A549 treated with ZK216348 at 1 μM for 4 hours (cell line): ENCODE results near the gene VPS41. TPM values are rescaled to one million over a fixed set of nuclear protein-coding genes. Genes with fewer than 3 reads are reported as not detected.

Source experiments
- total RNA-seq: library from RNA; stranded (reverse); fragments of 200-300 nt; extraction: Qiagen RNA extraction; gene quantifications from 5 replicates; pipeline ENCODE4 v1.2.3, GENCODE V29; 2022; ENCODE audit warnings: low read depth

The VPS41 gene
- total RNA-seq: 18.5 to 26.9 TPM (median 23.1 TPM) in 5 replicates

GRCh38 chr7:38908759-38909335 lies at the start of gene VPS41:
VPS41 (minus strand) TSS chr7:38909191; CDS start chr7:38909174, 17 bp downstream.

Other genes starting within 250 kb of the VPS41 start
- not detected in 5 replicates for gene POU6F2, start 68.7 kb upstream of the VPS41 start, total RNA-seq